ENCODE measurements around the gene DACT1. TPM values are rescaled to one million over a fixed set of nuclear protein-coding genes. Genes with fewer than 3 reads are reported as not detected.

The DACT1 gene
- total RNA-seq, 1 donor from 2014 or later = 3.4 TPM

DNA sequence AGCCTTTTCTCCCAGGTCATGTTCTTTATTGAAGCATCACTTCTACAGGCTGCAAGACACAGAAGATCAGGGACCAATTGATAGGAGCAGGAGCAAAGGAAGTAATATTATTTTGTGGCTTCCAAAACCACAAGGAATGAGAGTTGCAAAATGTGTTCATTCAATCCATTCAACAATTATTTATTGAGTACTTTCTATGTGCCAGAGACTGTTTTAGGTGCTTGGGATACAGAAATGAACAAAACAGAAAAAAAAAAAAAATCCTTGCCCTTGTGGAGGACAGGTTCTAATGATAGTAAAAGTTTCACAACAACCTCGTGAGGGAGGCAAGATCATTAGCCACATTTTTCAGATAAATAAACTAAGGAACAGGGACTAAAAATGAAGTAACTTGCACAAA is 20.1 kb upstream of the DACT1 start:
- no peaks in the 10 kb centered on the region for H3K36me3 ChIP-seq
- no peak for DNase-seq

GRCh38 chr14:58620011-58620410 is 17.8 kb upstream of the DACT1 start:
- DNase-seq = no peak
- Histone ChIP-seq H3K27ac (replicated peaks) (no peak overlapping the region), H3K9me3 (replicated peaks) (no peaks in the 10 kb centered on the region), H3K4me3 (no peak overlapping the region), H3K4me1 (peaks cover 9% of the 10 kb centered on the region), H3K36me3 (no peaks in the 10 kb centered on the region), H3K27me3 (ENCODE audit: low read depth) (no peaks in the 10 kb centered on the region)
- no peak for TF ChIP-seq CTCF (IDR thresholded peaks at IDR 0.05; ENCODE audit: borderline replicate concordance)
- intact Hi-C loops (cut with micrococcal nuclease) = no loop called here

More for the DNA sequence above, 20.1 kb upstream of the DACT1 start:
- no peaks in the 10 kb centered on the region for H3K27me3 ChIP-seq (ENCODE audit: low read depth)
- no peaks in the 10 kb centered on the region for H3K4me1 ChIP-seq
- no peak for TF ChIP-seq CTCF (IDR thresholded peaks at IDR 0.05; ENCODE audit: borderline replicate concordance)
- no peak overlapping the region for H3K27ac ChIP-seq (replicated peaks)
- H3K9me3 ChIP-seq (replicated peaks) = no peaks in the 10 kb centered on the region
- H3K4me3 ChIP-seq = no peak overlapping the region
- intact Hi-C loops (cut with micrococcal nuclease) = no loop called here

- Histone ChIP-seq H3K9me3 (replicated peaks) (no peaks in the 10 kb centered on the region), H3K27me3 (ENCODE audit: low read depth) (no peaks in the 10 kb centered on the region), H3K36me3 (no peaks in the 10 kb centered on the region), H3K27ac (replicated peaks) (no peak overlapping the region), H3K4me3 (no peak overlapping the region), H3K4me1 (peaks cover 9% of the 10 kb centered on the region)
- no peak for DNase-seq
- intact Hi-C loops (cut with micrococcal nuclease) = no loop called here
- TF ChIP-seq CTCF (IDR thresholded peaks at IDR 0.05; ENCODE audit: borderline replicate concordance) = no peak
Measured at GRCh38 chr14:58625438-58625837, 12.3 kb upstream of the DACT1 start.

GRCh38 chr14:58626431-58626831 is 11.3 kb upstream of the DACT1 start:
- intact Hi-C loops (cut with micrococcal nuclease) = no loop called here
- no peak for DNase-seq
- Histone ChIP-seq H3K36me3 (no peaks in the 10 kb centered on the region), H3K4me3 (no peak overlapping the region), H3K4me1 (peaks cover 9% of the 10 kb centered on the region), H3K27me3 (ENCODE audit: low read depth) (peaks cover 3% of the 10 kb centered on the region), H3K9me3 (replicated peaks) (no peaks in the 10 kb centered on the region), H3K27ac (replicated peaks) (no peak overlapping the region)
- no peak for TF ChIP-seq CTCF (IDR thresholded peaks at IDR 0.05; ENCODE audit: borderline replicate concordance)

DNA sequence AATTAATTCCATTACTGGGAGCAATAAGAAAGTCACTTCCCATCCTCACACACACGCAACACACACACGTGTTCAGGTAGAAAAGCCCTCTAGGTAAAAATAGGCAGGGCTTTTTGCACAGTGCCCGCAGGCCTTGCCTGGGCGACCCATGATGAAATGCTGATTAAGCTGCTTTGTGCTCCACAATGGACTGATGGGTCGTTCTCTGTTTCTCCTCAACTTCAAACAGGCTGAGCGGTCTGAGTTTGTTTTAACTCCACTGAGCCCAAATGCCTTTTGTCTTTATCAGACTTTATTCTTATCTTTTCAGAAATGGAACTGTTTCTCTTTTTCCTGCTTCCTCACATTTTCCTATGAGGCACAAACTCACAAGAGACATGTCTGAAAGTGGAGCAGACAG is 9.4 kb upstream of the DACT1 start:
- no peak for DNase-seq
- Histone ChIP-seq H3K9me3 (replicated peaks) (no peaks in the 10 kb centered on the region), H3K27me3 (ENCODE audit: low read depth) (peaks cover 11% of the 10 kb centered on the region), H3K4me1 (peaks cover 9% of the 10 kb centered on the region), H3K36me3 (no peaks in the 10 kb centered on the region), H3K27ac (replicated peaks) (no peak overlapping the region), H3K4me3 (no peak overlapping the region)
- intact Hi-C loops (cut with micrococcal nuclease) = no loop called here
- no peak for TF ChIP-seq CTCF (IDR thresholded peaks at IDR 0.05; ENCODE audit: borderline replicate concordance)

DNA sequence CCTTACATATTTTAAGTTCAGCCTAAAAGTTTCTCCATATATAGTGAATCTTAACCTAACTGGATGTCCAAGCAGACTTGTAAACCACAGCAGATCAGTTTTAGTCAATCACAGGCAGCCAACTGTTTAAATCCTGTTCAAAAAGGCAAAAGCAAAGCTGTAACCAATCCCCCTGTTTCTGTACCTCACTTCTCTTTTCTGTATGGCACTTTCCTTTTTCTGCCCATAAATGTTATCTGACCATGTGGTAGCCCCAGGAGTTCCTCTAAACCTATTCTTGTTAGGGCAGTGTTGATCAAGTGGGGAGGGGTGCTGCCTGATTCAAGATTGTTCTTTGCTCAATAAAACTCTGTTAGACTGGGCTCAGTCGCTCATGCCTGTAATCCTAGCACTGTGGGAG is 8.5 kb upstream of the DACT1 start:
- no peak overlapping the region for H3K4me3 ChIP-seq
- intact Hi-C loops (cut with micrococcal nuclease) = no loop called here
- H3K27ac ChIP-seq (replicated peaks) = no peak overlapping the region
- H3K4me1 ChIP-seq = peaks cover 2% of the 10 kb centered on the region
- peaks cover 11% of the 10 kb centered on the region for H3K27me3 ChIP-seq (ENCODE audit: low read depth)
- no peaks in the 10 kb centered on the region for H3K9me3 ChIP-seq (replicated peaks)
- H3K36me3 ChIP-seq = no peaks in the 10 kb centered on the region
- no peak for DNase-seq
- TF ChIP-seq CTCF (IDR thresholded peaks at IDR 0.05; ENCODE audit: borderline replicate concordance) = no peak

Data from left ventricle myocardium inferior (tissue), 1 donor.